Testis (tissue), 2 donors: ENCODE measurements around the gene PCDHGA1.

Experiments
- POLR2A ChIP-seq: fragments of 450-650 bp; IDR thresholded peaks from one replicate; pipeline ENCODE4 v1.6.1; 2017; ENCODE audit warnings: antibody characterized with exemption, mild to moderate bottlenecking, moderate library complexity
- TF ChIP-seq, protein P1 (sequence below), 3 experiments: fragments of 450-650 bp in 2 of 3; fragments of 200-600 bp in 1 of 3; sonication (generic) in 1 of 3; IDR thresholded peaks; one replicate each; pipeline ENCODE4 v1.5.1; 2016 to 2019; ENCODE audit warnings: antibody characterized with exemption in 3 of 3, mild to moderate bottlenecking in 2 of 3, moderate library complexity in 1 of 3

- TF ChIP-seq POLR2A = no peak
- TF ChIP-seq, protein P1, sequence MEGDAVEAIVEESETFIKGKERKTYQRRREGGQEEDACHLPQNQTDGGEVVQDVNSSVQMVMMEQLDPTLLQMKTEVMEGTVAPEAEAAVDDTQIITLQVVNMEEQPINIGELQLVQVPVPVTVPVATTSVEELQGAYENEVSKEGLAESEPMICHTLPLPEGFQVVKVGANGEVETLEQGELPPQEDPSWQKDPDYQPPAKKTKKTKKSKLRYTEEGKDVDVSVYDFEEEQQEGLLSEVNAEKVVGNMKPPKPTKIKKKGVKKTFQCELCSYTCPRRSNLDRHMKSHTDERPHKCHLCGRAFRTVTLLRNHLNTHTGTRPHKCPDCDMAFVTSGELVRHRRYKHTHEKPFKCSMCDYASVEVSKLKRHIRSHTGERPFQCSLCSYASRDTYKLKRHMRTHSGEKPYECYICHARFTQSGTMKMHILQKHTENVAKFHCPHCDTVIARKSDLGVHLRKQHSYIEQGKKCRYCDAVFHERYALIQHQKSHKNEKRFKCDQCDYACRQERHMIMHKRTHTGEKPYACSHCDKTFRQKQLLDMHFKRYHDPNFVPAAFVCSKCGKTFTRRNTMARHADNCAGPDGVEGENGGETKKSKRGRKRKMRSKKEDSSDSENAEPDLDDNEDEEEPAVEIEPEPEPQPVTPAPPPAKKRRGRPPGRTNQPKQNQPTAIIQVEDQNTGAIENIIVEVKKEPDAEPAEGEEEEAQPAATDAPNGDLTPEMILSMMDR (IDR thresholded peaks at IDR 0.05) = no peak
These were observed 212.7 kb downstream of the PCDHGA1 start for GRCh38 chr5:141543053-141543452.
